Endodermal cell (in vitro differentiated cells): ENCODE data around the gene DNM3. TPM values are rescaled to one million over a fixed set of nuclear protein-coding genes. Genes with fewer than 3 reads are reported as not detected.

ENCODE experiments used
- DNase-seq: peaks from one replicate; pipeline ENCODE4 v3.0.0-alpha.2; 2017
- H3K27ac ChIP-seq: 2 replicates; pipeline ENCODE4 v1.5.1; 2013; ENCODE audit warnings: mild to moderate bottlenecking, low read depth, low read length, moderate library complexity
- H3K27me3 ChIP-seq: 2 replicates; pipeline ENCODE4 v1.6.1; 2013; ENCODE audit warnings: mild to moderate bottlenecking, low read length, moderate library complexity; ENCODE audit not compliant: insufficient read depth, control insufficient read depth, poor library complexity, severe bottlenecking
- H3K36me3 ChIP-seq: 2 replicates; pipeline ENCODE4 v1.7.0; 2013; ENCODE audit warnings: mild to moderate bottlenecking, low read length, moderate library complexity; ENCODE audit not compliant: control insufficient read depth, insufficient read depth
- H3K4me1 ChIP-seq: one replicate; pipeline ENCODE4 v1.7.0; 2013; ENCODE audit warnings: low read length; ENCODE audit not compliant: control insufficient read depth, insufficient read depth
- H3K4me3 ChIP-seq: 2 replicates; pipeline ENCODE4 v1.5.1; 2013; ENCODE audit warnings: mild to moderate bottlenecking, low read length, moderate library complexity
- H3K9ac ChIP-seq: 2 replicates; pipeline ENCODE4 v1.6.1; 2013; ENCODE audit warnings: mild to moderate bottlenecking, low read length, moderate library complexity; ENCODE audit not compliant: poor library complexity, severe bottlenecking; ENCODE audit errors: extremely low read depth
- H3K9me3 ChIP-seq: 2 replicates; pipeline ENCODE4 v1.6.1; 2013; ENCODE audit warnings: mild to moderate bottlenecking, low read length, moderate library complexity; ENCODE audit not compliant: control insufficient read depth
- H3K27ac Mint-ChIP-seq: 2 replicates; pipeline ENCODE4 v1.8.0; 2020; ENCODE audit warnings: mixed read lengths
- H3K27me3 Mint-ChIP-seq: 2 replicates; pipeline ENCODE4 v1.8.0; 2021; ENCODE audit warnings: mild to moderate bottlenecking, mixed read lengths; ENCODE audit not compliant: insufficient read depth
- H3K36me3 Mint-ChIP-seq: 2 replicates; pipeline ENCODE4 v1.8.0; 2020; ENCODE audit warnings: low read depth, mixed read lengths
- H3K4me1 Mint-ChIP-seq: 2 replicates; pipeline ENCODE4 v1.8.0; 2020; ENCODE audit warnings: mixed read lengths
- H3K4me3 Mint-ChIP-seq: 2 replicates; pipeline ENCODE4 v1.8.0; 2020; ENCODE audit warnings: mild to moderate bottlenecking, moderate library complexity, mixed read lengths
- H3K9me3 Mint-ChIP-seq: 2 replicates; pipeline ENCODE4 v1.8.0; 2020; ENCODE audit warnings: mild to moderate bottlenecking, mixed read lengths
- CTCF ChIP-seq: fragments of 200-600 bp; sonication (generic); conservative IDR thresholded peaks from 2 replicates; pipeline ENCODE4 v1.5.0; 2021; ENCODE audit warnings: antibody characterized with exemption, mild to moderate bottlenecking
- WGBS, 2 experiments: methylation state at CpG; one replicate each; pipeline versions ENCODE4 v1.1.5 to v1.1.7; 2013; ENCODE audit warnings: missing lambda C conversion rate in 2 of 2, mixed read lengths in 1 of 2; ENCODE audit not compliant: insufficient coverage in 1 of 2, insufficient read length in 1 of 2; 5-methylcytosine and 5-hydroxymethylcytosine counted together
- total RNA-seq, 2 donors: library from RNA; stranded (reverse); fragmentation: NEBNext Ultra II Directional in 1 of 2; extraction: Animal tissue kit (Norgen Biotek cat#: 25700) in 1 of 2; gene quantifications; 2 replicates in 1 of 2; 3 replicates in 1 of 2; pipeline ENCODE4 v1.2.1, GENCODE V29; 2021

DNM3 gene
- total RNA-seq, 2 donors from 2014 or later = 0.53 to 1.8 TPM

- Mint-ChIP-seq H3K27ac (no peak overlapping the region), H3K4me3 (no peak overlapping the region), H3K9me3 (no peaks in the 10 kb centered on the region), H3K27me3 (no peaks in the 10 kb centered on the region), H3K4me1 (peaks cover 28% of the 10 kb centered on the region), H3K36me3 (no peaks in the 10 kb centered on the region)
- peaks cover 12% of the 10 kb centered on the region for H3K4me1 ChIP-seq
- DNase-seq = no peak
- H3K36me3 ChIP-seq = no peaks in the 10 kb centered on the region
- WGBS, 2 experiments = 78 to 79% methylated on average over 5 to 6 of the region's 6 CpGs
- TF ChIP-seq CTCF = no peak
- no peak overlapping the region for H3K9ac ChIP-seq
- H3K4me3 ChIP-seq = peak overlapping the region; percentile 20
- no peaks in the 10 kb centered on the region for H3K9me3 ChIP-seq
- peak overlapping the region; percentile 37 for H3K27ac ChIP-seq
- no peaks in the 10 kb centered on the region for H3K27me3 ChIP-seq
These were observed 304.4 kb downstream of the DNM3 start for GRCh38 chr1:172145656-172146055.

- H3K27ac ChIP-seq = peak overlapping the region; percentile 5
- Mint-ChIP-seq H3K27me3 (no peaks in the 10 kb centered on the region), H3K9me3 (no peaks in the 10 kb centered on the region), H3K4me1 (peaks cover 27% of the 10 kb centered on the region), H3K4me3 (no peak overlapping the region), H3K27ac (no peak overlapping the region), H3K36me3 (no peaks in the 10 kb centered on the region)
- H3K9ac ChIP-seq = no peak overlapping the region
- no peak for TF ChIP-seq CTCF
- no peaks in the 10 kb centered on the region for H3K9me3 ChIP-seq
- H3K27me3 ChIP-seq = no peaks in the 10 kb centered on the region
- peak overlapping the region; percentile 20 for H3K4me3 ChIP-seq
- WGBS, 2 experiments = 93 to 100% methylated on average over 1 of the region's 1 CpG
- no peaks in the 10 kb centered on the region for H3K36me3 ChIP-seq
- H3K4me1 ChIP-seq = peaks cover 12% of the 10 kb centered on the region
- DNase-seq = no peak
These were observed 305.0 kb downstream of the DNM3 start for GRCh38 chr1:172146141-172146850.

- Mint-ChIP-seq H3K36me3 (no peaks in the 10 kb centered on the region), H3K4me3 (no peak overlapping the region), H3K27ac (no peak overlapping the region), H3K9me3 (no peaks in the 10 kb centered on the region), H3K27me3 (no peaks in the 10 kb centered on the region), H3K4me1 (peaks cover 24% of the 10 kb centered on the region)
- Histone ChIP-seq H3K36me3 (no peaks in the 10 kb centered on the region), H3K9me3 (no peaks in the 10 kb centered on the region), H3K27me3 (no peaks in the 10 kb centered on the region), H3K4me3 (no peak overlapping the region), H3K27ac (no peak overlapping the region), H3K9ac (no peak overlapping the region), H3K4me1 (peaks cover 12% of the 10 kb centered on the region)
- 78% methylated on average over 1 of the region's 1 CpG; no CpG with 5 or more reads in 1 of the 2 experiments for WGBS, 2 experiments
- no peak for DNase-seq
- no peak for TF ChIP-seq CTCF
These were observed 306.2 kb downstream of the DNM3 start for GRCh38 chr1:172147541-172147940.
